HepG2 (cell line): ENCODE measurements around the gene CLDND2. TPM values are rescaled to one million over a fixed set of nuclear protein-coding genes. Genes with fewer than 3 reads are reported as not detected.

Source experiments
- BCLAF1 ChIP-seq: fragments of 450-650 bp; IDR thresholded peaks from 2 replicates; pipeline ENCODE4 v1.6.1; 2017; ENCODE audit warnings: mild to moderate bottlenecking
- CCDC6 ChIP-seq: sonication (generic); formaldehyde crosslinking; IDR thresholded peaks from 2 replicates; pipeline ENCODE4 v1.8.1; 2022; ENCODE audit warnings: mild to moderate bottlenecking, missing genetic modification reagents, moderate library complexity
- FOXA3 ChIP-seq: IDR thresholded peaks from 2 replicates; pipeline ENCODE4 v1.6.1; 2016; ENCODE audit warnings: missing genetic modification reagents, missing compliant biosample characterization
- NKX3-1 ChIP-seq: sonication (generic); formaldehyde crosslinking; IDR thresholded peaks from 2 replicates; pipeline ENCODE4 v1.5.0; 2020; ENCODE audit warnings: missing genetic modification reagents
- POLR2G ChIP-seq: fragments of 200-400 bp; formaldehyde crosslinking; IDR thresholded peaks from 2 replicates; pipeline ENCODE4 v1.6.1; 2018; ENCODE audit warnings: mild to moderate bottlenecking, low read depth, low read length, moderate library complexity
- SRSF1 ChIP-seq: fragments of 200-400 bp; formaldehyde crosslinking; optimal IDR thresholded peaks from 2 replicates; pipeline ENCODE3; 2017; ENCODE audit warnings: mild to moderate bottlenecking, low read depth, low read length, moderate library complexity
- TMF1 ChIP-seq: sonication (generic); formaldehyde crosslinking; IDR thresholded peaks from 2 replicates; pipeline ENCODE4 v1.8.1; 2022; ENCODE audit warnings: low read depth, missing genetic modification reagents
- ZNF235 ChIP-seq: sonication (generic); formaldehyde crosslinking; IDR thresholded peaks from 2 replicates; pipeline ENCODE4 v1.8.1; 2023; ENCODE audit warnings: mild to moderate bottlenecking, missing genetic modification reagents, borderline replicate concordance
- ZNF367 ChIP-seq: sonication (generic); formaldehyde crosslinking; IDR thresholded peaks from 2 replicates; pipeline ENCODE4 v1.4.0; 2020; ENCODE audit warnings: missing genetic modification reagents, borderline replicate concordance
- ZNF446 ChIP-seq: sonication (generic); formaldehyde crosslinking; IDR thresholded peaks from 2 replicates; pipeline ENCODE4 v1.5.0; 2020; ENCODE audit warnings: mild to moderate bottlenecking, missing genetic modification reagents
- ZNF530 ChIP-seq: sonication (generic); formaldehyde crosslinking; IDR thresholded peaks from 2 replicates; pipeline ENCODE4 v1.5.0; 2020; ENCODE audit warnings: low read depth, mild to moderate bottlenecking, missing genetic modification reagents
- ZNF552 ChIP-seq: sonication (generic); formaldehyde crosslinking; IDR thresholded peaks from 2 replicates; pipeline ENCODE4 v1.9.0; 2022; ENCODE audit warnings: missing genetic modification reagents, mild to moderate bottlenecking, borderline replicate concordance
- ZNF572 ChIP-seq: sonication (generic); formaldehyde crosslinking; IDR thresholded peaks from 2 replicates; pipeline ENCODE4 v1.5.1; 2020; ENCODE audit warnings: mild to moderate bottlenecking, missing genetic modification reagents
- polyA plus RNA-seq, 8 experiments: library from polyadenylated mRNA; depleted of rRNA in 3 of 8; stranded (reverse) in 7 of 8; unstranded in 1 of 8; fragments of >200 nt; fragmentation: Illumina TruSeq in 4 of 8; extraction: Trizol in 4 of 8; gene quantifications; 2 replicates each; pipeline versions ENCODE4 v1.2.1 to v1.2.3, GENCODE V29; 2011 to 2016; ENCODE audit warnings: low read depth in 4 of 8, missing spikeins in 1 of 8, mixed read lengths in 1 of 8; ENCODE audit not compliant: insufficient read depth in 1 of 8
- total RNA-seq, 5 experiments: library from RNA; depleted of rRNA; stranded (reverse); fragments of >200 nt; fragmentation: Illumina TruSeq; extraction: Trizol; gene quantifications; 2 replicates each; pipeline ENCODE4 v1.2.3, GENCODE V29; 2016; ENCODE audit warnings: low read depth in 1 of 5
- TF ChIP-seq, protein P1 (sequence below): sonication (generic); formaldehyde crosslinking; IDR thresholded peaks from 2 replicates; pipeline ENCODE4 v1.4.0; 2020; ENCODE audit warnings: low read depth, mild to moderate bottlenecking, missing genetic modification reagents
- TF ChIP-seq, protein P2 (sequence below): sonication (generic); formaldehyde crosslinking; IDR thresholded peaks from 2 replicates; pipeline ENCODE4 v1.4.0; 2020; ENCODE audit warnings: mild to moderate bottlenecking, missing genetic modification reagents

The CLDND2 gene
- total and polyA plus RNA-seq, 2 of the 13 experiments (the other 11 are each of a cell fraction or from before 2014, with no cell fraction given): 0.84 to 1.8 TPM

DNA sequence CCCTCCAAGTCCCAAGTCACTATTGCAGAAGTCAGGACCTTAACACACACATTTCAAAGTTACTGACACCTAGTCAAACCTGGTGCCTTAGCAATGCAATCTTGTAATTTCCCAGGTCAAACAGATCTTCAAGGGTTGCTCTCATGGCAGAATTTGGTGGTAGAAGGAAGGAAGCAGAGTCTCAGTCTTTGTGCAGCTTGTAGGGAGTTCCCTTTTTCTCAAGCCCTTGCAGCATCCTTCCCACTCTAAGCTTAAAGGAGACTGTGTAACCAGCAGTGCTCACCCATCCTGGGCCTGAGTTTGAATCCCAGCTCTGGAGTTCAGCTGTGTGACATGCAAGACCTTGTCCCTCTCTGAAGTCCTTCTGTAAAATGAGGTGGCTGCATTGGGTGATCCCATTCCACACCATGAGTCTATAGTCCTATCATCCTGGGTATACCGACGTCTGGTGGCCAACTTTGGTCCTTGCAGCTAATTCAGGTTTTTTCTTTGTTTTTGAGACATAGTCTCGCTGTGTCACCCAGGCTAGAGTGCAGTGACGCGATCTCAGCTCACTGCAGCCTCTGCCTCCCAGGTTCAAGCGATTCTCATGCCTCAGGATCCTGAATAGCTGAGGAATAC, 38.8 kb upstream of the CLDND2 start (continued):
- TF ChIP-seq SRSF1: no peak
- no peak for TF ChIP-seq POLR2G
- TF ChIP-seq NKX3-1 (CRISPR knock-in tag): no peak
- TF ChIP-seq BCLAF1: no peak
- TF ChIP-seq, protein P1, sequence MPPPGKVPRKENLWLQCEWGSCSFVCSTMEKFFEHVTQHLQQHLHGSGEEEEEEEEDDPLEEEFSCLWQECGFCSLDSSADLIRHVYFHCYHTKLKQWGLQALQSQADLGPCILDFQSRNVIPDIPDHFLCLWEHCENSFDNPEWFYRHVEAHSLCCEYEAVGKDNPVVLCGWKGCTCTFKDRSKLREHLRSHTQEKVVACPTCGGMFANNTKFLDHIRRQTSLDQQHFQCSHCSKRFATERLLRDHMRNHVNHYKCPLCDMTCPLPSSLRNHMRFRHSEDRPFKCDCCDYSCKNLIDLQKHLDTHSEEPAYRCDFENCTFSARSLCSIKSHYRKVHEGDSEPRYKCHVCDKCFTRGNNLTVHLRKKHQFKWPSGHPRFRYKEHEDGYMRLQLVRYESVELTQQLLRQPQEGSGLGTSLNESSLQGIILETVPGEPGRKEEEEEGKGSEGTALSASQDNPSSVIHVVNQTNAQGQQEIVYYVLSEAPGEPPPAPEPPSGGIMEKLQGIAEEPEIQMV (CRISPR knock-in tag): no peak
- TF ChIP-seq ZNF552 (CRISPR knock-in tag): no peak
- TF ChIP-seq ZNF530 (CRISPR knock-in tag): no peak
- TF ChIP-seq ZNF446 (CRISPR knock-in tag): no peak
- TF ChIP-seq ZNF367: no peak
- TF ChIP-seq, protein P2, sequence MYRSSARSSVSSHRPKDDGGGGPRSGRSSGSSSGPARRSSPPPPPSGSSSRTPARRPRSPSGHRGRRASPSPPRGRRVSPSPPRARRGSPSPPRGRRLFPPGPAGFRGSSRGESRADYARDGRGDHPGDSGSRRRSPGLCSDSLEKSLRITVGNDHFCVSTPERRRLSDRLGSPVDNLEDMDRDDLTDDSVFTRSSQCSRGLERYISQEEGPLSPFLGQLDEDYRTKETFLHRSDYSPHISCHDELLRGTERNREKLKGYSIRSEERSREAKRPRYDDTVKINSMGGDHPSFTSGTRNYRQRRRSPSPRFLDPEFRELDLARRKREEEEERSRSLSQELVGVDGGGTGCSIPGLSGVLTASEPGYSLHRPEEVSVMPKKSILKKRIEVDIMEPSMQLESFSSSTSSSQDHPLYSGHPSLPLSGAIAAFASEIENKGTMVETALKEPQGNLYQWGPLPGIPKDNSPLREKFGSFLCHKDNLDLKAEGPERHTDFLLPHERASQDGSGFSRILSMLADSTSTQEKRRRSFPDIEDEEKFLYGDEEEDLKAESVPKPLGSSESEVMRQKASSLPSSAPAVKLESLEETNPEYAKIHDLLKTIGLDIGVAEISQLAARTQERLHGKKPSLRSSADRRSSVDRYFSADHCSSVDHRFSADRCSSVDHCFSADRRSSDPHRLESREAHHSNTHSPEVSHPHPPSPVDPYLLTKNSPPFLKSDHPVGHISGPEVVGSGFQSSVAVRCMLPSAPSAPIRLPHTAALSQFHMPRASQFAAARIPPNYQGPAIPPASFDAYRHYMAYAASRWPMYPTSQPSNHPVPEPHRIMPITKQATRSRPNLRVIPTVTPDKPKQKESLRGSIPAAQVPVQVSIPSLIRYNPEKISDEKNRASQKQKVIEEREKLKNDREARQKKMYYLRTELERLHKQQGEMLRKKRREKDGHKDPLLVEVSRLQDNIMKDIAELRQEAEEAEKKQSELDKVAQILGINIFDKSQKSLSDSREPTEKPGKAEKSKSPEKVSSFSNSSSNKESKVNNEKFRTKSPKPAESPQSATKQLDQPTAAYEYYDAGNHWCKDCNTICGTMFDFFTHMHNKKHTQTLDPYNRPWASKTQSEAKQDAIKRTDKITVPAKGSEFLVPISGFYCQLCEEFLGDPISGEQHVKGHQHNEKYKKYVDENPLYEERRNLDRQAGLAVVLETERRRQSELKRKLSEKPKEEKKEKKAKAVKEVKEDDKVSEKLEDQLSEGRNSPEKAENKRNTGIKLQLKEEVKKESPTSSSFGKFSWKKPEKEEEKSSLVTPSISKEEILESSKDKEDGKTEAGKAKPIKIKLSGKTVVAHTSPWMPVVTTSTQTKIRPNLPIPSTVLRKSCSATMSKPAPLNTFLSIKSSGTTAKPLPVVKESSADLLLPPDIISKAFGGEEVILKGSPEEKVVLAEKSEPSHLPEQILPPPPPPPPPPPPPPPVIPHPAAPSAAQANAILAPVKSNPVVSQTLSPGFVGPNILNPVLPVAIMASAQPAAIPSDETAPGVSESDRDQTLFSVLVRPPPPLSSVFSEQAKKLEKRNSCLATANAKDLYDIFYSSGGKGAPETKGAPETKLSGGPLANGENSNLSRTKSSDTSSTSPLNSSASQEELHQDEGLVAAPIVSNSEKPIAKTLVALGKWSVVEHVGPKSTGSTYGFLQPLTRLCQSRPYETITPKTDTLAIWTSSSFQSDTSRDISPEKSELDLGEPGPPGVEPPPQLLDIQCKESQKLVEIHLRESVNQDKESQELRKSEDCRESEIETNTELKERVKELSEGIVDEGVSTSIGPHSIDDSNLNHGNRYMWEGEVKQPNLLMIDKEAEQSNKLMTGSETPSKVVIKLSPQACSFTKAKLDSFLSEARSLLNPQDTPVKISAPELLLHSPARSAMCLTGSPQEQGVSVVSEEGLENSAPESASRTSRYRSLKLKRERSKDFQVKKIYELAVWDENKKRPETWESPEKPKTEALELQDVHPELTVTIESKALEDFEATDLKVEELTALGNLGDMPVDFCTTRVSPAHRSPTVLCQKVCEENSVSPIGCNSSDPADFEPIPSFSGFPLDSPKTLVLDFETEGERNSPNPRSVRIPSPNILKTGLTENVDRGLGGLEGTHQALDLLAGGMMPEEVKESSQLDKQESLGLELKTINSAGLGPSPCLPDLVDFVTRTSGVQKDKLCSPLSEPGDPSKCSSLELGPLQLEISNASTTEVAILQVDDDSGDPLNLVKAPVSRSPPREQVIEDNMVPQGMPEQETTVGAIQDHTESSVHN (CRISPR knock-in tag): no peak
- no peak; the same call in 1 of the 2 replicates for TF ChIP-seq FOXA3 (CRISPR knock-in tag)
- no peak for TF ChIP-seq CCDC6 (CRISPR knock-in tag)
- TF ChIP-seq ZNF572 (CRISPR knock-in tag): 0 out of 2 replicates have a peak, but pooled peaks have one; percentile 24
- TF ChIP-seq ZNF235 (CRISPR knock-in tag): no peak
- no peak for TF ChIP-seq TMF1 (CRISPR knock-in tag)
